ENCODE results near the gene CADM1.

The CADM1 gene

GRCh38 chr11:115182282-115182955 lies 321.8 kb downstream of the CADM1 start:
- no peak for TF ChIP-seq CTCF (IDR thresholded peaks at IDR 0.05; ENCODE audit: low read depth, low read length)
- DNase-seq (ENCODE audit: low read depth in 2 of 2): no peak
- no peak overlapping the region for H3K4me3 ChIP-seq (replicated peaks in 1 of 2; ENCODE audit: low read depth in 2 of 2, low read length in 2 of 2)

GRCh38 chr11:115181538-115181937 lies 322.7 kb downstream of the CADM1 start:
- DNase-seq (ENCODE audit: low read depth in 2 of 2): no peak
- no peak overlapping the region for H3K4me3 ChIP-seq (replicated peaks in 1 of 2; ENCODE audit: low read depth in 2 of 2, low read length in 2 of 2)
- TF ChIP-seq CTCF (IDR thresholded peaks at IDR 0.05; ENCODE audit: low read depth, low read length): no peak

- no peak for TF ChIP-seq CTCF (IDR thresholded peaks at IDR 0.05; ENCODE audit: low read depth, low read length)
- no peak for DNase-seq (ENCODE audit: low read depth in 2 of 2)
- H3K4me3 ChIP-seq (replicated peaks in 1 of 2; ENCODE audit: low read depth in 2 of 2, low read length in 2 of 2): no peak overlapping the region
Measured at GRCh38 chr11:115180272-115180671, 323.9 kb downstream of the CADM1 start.

- DNase-seq (ENCODE audit: low read depth in 2 of 2): no peak
- H3K4me3 ChIP-seq (replicated peaks in 1 of 2; ENCODE audit: low read depth in 2 of 2, low read length in 2 of 2): no peak overlapping the region
- TF ChIP-seq CTCF (IDR thresholded peaks at IDR 0.05; ENCODE audit: low read depth, low read length): no peak
Measured at GRCh38 chr11:115179636-115180035, 324.6 kb downstream of the CADM1 start.

- TF ChIP-seq CTCF (IDR thresholded peaks at IDR 0.05; ENCODE audit: low read depth, low read length): no peak
- no peak for DNase-seq (ENCODE audit: low read depth in 2 of 2)
- H3K4me3 ChIP-seq (replicated peaks in 1 of 2; ENCODE audit: low read depth in 2 of 2, low read length in 2 of 2): no peak overlapping the region
Measured at GRCh38 chr11:115178705-115179104, 325.5 kb downstream of the CADM1 start.

- no peak for DNase-seq (ENCODE audit: low read depth in 2 of 2)
- H3K4me3 ChIP-seq (replicated peaks in 1 of 2; ENCODE audit: low read depth in 2 of 2, low read length in 2 of 2): no peak overlapping the region
- no peak for TF ChIP-seq CTCF (IDR thresholded peaks at IDR 0.05; ENCODE audit: low read depth, low read length)
Measured at GRCh38 chr11:115173136-115173535, 331.1 kb downstream of the CADM1 start.

Data from cardiac fibroblast (primary cell).